Middle frontal gyrus (tissue), 1 donor: ENCODE results near the gene KHDC4.

Experiments used
- DNase-seq: peaks from one replicate; pipeline ENCODE4 v3.0.0-alpha.2; 2015; ENCODE audit warnings: low spot score; ENCODE audit errors: extremely low spot score

KHDC4 gene

DNA sequence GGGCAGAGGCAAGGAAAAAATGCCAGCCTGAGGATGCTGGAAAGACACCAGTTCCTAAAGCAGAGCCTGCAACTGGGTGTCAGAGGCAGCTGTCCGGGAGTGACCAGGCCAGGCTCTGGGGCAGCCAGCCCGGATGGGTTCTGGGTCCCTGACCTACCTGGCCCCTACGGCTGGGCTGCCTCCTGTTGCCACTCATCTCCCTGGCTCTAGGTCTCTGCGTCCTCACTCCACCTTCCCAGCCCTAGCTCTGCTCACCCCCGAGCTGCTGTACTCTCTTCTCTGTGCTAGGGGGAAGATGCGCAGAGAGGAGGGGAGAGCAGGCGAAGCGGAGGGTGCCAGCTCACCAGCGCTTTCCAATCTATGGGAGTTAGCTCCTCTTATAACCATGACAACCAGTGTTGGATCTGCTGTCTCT lies 35.2 kb upstream of the KHDC4 start:
- peak; percentile 58 for DNase-seq

- DNase-seq, result peak; percentile 71
These were observed 34.5 kb upstream of the KHDC4 start for GRCh38 chr1:155968670-155969069.

GRCh38 chr1:155968051-155968400 lies 33.8 kb upstream of the KHDC4 start:
- DNase-seq, result no peak

- no peak for DNase-seq
These were observed 33.3 kb upstream of the KHDC4 start for GRCh38 chr1:155967341-155968050.

GRCh38 chr1:155966750-155967149 lies 32.5 kb upstream of the KHDC4 start:
- no peak for DNase-seq

GRCh38 chr1:155966135-155966534 lies 31.9 kb upstream of the KHDC4 start:
- DNase-seq, result no peak

- DNase-seq, result no peak
These were observed 30.0 kb upstream of the KHDC4 start for GRCh38 chr1:155964193-155964592.

GRCh38 chr1:155962599-155963211 lies 28.5 kb upstream of the KHDC4 start:
- DNase-seq, result no peak

DNA sequence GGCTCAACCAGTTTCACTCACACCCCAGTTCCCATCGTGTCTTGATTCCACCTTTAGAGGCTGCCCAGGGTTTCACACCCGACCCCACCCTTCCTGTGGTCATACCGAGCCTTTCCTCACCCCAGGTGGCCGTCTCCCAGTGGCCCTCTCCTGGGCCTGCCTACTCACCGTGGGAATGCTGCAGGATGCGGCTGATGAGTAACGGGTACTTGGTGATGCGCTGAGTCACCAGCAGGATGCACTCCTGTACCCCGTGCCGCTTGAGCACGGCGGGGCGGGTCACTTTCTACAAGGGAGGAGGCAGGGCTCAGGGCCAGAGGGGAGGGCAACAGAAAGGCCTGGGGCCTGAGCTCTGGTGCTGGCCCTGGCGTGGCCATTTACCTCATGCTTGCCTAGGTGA lies 27.7 kb upstream of the KHDC4 start:
- no peak for DNase-seq

DNA sequence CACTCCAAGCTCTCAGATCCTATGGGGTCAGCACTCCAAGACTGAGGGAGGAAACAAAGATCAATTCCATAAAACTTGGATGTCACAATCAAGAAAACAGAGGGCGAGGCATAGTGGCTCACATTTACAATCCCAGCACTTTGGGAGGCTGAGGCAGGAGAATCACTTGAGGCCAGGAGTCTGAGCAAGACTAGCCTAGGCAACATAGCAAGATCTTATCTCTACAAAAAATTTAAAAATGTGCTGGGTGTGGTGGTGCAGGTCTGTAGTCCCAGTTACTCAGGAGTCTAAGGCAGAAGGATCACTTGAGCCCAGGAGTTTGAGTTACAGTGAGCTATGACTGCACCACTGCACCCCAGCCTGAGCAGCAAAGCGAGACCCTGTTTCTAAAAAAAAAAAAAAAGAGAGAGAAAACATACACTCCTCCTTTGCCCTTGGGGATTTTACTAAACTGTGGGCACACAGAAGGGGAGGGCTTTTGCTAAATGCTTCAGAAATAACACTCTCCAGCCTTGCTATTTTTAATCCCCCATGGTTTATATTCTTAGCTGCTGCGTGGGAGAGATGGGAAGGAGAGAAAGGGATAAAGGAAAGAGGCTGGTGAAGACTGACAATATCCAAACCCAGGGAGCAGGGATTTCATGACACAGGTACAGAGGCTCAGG lies 26.0 kb upstream of the KHDC4 start:
- DNase-seq, result no peak

DNA sequence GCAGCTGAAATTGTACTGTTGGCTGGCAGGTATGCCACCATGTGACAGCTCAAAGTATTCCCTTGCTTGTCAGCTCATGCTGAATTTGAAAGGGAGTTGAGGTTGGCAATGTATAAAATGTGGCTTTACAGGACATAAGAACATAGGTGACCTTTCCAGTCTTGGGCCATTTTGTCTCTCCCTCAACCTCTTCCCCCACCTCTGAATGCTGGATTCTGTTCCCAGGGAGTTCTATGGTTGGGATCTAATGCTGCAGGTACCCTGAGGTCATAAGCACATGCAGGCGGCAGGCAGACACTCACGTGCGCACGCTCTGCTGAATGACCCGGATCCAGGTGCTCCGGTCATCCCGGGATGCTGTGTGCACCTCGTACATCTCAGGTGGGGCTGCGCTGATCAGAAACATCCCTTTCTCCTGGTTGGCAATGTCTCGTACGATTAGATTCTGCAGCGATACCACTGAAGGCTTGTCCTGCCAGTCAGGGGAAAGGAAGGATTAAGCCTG lies 23.2 kb upstream of the KHDC4 start:
- DNase-seq, result no peak

GRCh38 chr1:155954645-155955044 lies 20.4 kb upstream of the KHDC4 start:
- DNase-seq, result no peak

DNA sequence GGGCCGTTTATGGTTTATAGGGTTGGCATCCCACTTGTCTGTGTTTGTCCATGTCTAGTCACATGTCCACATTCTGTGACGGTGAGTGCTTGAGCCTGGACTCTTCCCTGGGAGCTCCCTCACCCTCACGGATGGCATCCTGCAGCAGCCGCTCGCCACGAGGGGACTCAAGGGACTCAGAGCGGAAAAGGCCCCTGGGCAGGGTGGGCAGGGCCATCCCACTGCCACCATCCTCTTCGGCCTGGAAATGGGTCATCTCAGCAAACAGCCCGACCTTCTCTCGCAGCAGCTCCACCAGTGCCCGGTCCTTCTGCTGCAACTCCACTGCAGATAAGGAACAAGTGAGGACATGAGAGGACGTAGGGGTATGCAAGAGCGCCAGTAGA lies 18.3 kb upstream of the KHDC4 start:
- no peak for DNase-seq

- DNase-seq, result no peak
These were observed 17.7 kb upstream of the KHDC4 start for GRCh38 chr1:155951753-155952504.

GRCh38 chr1:155950829-155951228 lies 16.6 kb upstream of the KHDC4 start:
- DNase-seq, result no peak

GRCh38 chr1:155947741-155948140 lies 13.5 kb upstream of the KHDC4 start:
- DNase-seq, result no peak

GRCh38 chr1:155947292-155947691 lies 13.1 kb upstream of the KHDC4 start:
- DNase-seq, result no peak

GRCh38 chr1:155946633-155947219 lies 12.5 kb upstream of the KHDC4 start:
- DNase-seq, result no peak

- no peak for DNase-seq
These were observed 10.2 kb upstream of the KHDC4 start for GRCh38 chr1:155944444-155944799.

GRCh38 chr1:155942578-155943141 lies 8.4 kb upstream of the KHDC4 start:
- DNase-seq, result no peak

GRCh38 chr1:155941845-155942531 lies 7.8 kb upstream of the KHDC4 start:
- DNase-seq, result no peak
